PC-9 (cell line): ENCODE data around the gene KLF13. TPM values are rescaled to one million over a fixed set of nuclear protein-coding genes. Genes with fewer than 3 reads are reported as not detected.

Source experiments
- BruUV-seq: library from RNA; stranded (reverse); fragments of 400-500 nt; replicated peaks from 2 replicates; lab custom pipeline; 2021; lab: Mats Ljungman, UMichigan
- CTCF ChIA-PET: fragments of 300-600 bp; sonication (Branson Sonifier 250); formaldehyde crosslinking; loops from one replicate; lab custom pipeline; 2022; ENCODE audit warnings: antibody characterized with exemption; lab: Charles Lee
- POLR2A ChIA-PET: fragments of 300-600 bp; sonication (Branson Sonifier 250); formaldehyde crosslinking; loops from one replicate; lab custom pipeline; 2022; ENCODE audit warnings: antibody characterized with exemption; ENCODE audit not compliant: unreplicated experiment; lab: Charles Lee
- DNase-seq, 2 experiments: peaks; one replicate each; pipeline versions ENCODE4 v3.0.0 to v3.0.0-alpha.2; 2015 to 2022; ENCODE audit warnings: mixed read lengths in 1 of 2
- H2AFZ ChIP-seq: fragments of 200-600 bp; sonication (generic); 2 replicates; pipeline ENCODE4 v1.8.1; 2017; ENCODE audit warnings: antibody characterized with exemption
- H3F3A ChIP-seq: fragments of 200-600 bp; sonication (generic); 2 replicates; pipeline ENCODE4 v1.8.1; 2017; ENCODE audit warnings: antibody characterized with exemption, mild to moderate bottlenecking, low read depth; ENCODE audit not compliant: insufficient read depth
- H3K27ac ChIP-seq: fragments of 200-600 bp; sonication (generic); 2 replicates; pipeline ENCODE4 v1.6.1; 2016; ENCODE audit warnings: mixed run types
- H3K27me3 ChIP-seq: fragments of 200-600 bp; sonication (generic); 2 replicates; pipeline ENCODE4 v1.6.1; 2016; ENCODE audit warnings: low read depth, mixed run types; ENCODE audit not compliant: insufficient read depth
- H3K36me3 ChIP-seq: fragments of 200-600 bp; sonication (generic); 2 replicates; pipeline ENCODE4 v1.6.1; 2016; ENCODE audit warnings: low read depth, mixed run types
- H3K4me1 ChIP-seq: fragments of 200-600 bp; sonication (generic); replicated peaks from 2 replicates; pipeline ENCODE4 v1.6.1; 2016; ENCODE audit warnings: mixed run types; ENCODE audit not compliant: insufficient read depth
- H3K4me2 ChIP-seq: fragments of 200-600 bp; sonication (generic); 2 replicates; pipeline ENCODE4 v1.6.1; 2017; ENCODE audit warnings: mixed run types
- H3K4me3 ChIP-seq: fragments of 200-600 bp; sonication (generic); 2 replicates; pipeline ENCODE4 v1.6.1; 2016; ENCODE audit warnings: mixed run types
- H3K79me2 ChIP-seq: fragments of 200-600 bp; sonication (generic); 2 replicates; pipeline ENCODE4 v1.6.1; 2017; ENCODE audit warnings: low read depth, mixed run types
- H3K9me2 ChIP-seq: fragments of 200-600 bp; sonication (generic); 2 replicates; pipeline ENCODE4 v1.8.1; 2017; ENCODE audit warnings: mild to moderate bottlenecking; ENCODE audit not compliant: insufficient read depth
- H3K9me3 ChIP-seq: fragments of 200-600 bp; sonication (generic); 2 replicates; pipeline ENCODE4 v1.8.1; 2016; ENCODE audit warnings: low read depth; ENCODE audit not compliant: insufficient read depth
- H4K20me1 ChIP-seq: fragments of 200-600 bp; sonication (generic); 2 replicates; pipeline ENCODE4 v1.8.1; 2017; ENCODE audit not compliant: insufficient read depth
- EZH2 ChIP-seq: fragments of 200-600 bp; sonication (generic); IDR thresholded peaks from 2 replicates; pipeline ENCODE4 v1.8.0; 2017; ENCODE audit warnings: antibody characterized with exemption, low read depth
- intact Hi-C: fragments of 100-400 bp; cut with micrococcal nuclease; formaldehyde crosslinking; loops from one replicate; pipeline ENCODE4 v1.10.0; 2022; ENCODE audit not compliant: unreplicated experiment
- total RNA-seq: library from RNA; stranded (reverse); gene quantifications from 2 replicates; pipeline ENCODE4 v1.2.3, GENCODE V29; 2021
- TF ChIP-seq, protein P1 (sequence below): fragments of 200-600 bp; sonication (generic); conservative IDR thresholded peaks from 2 replicates; pipeline ENCODE4 v1.6.1; 2017; ENCODE audit warnings: mixed run types, antibody characterized with exemption, mild to moderate bottlenecking, moderate library complexity

KLF13 gene
- total RNA-seq, 1 experiment from 2014 or later: 3.4 TPM

DNA sequence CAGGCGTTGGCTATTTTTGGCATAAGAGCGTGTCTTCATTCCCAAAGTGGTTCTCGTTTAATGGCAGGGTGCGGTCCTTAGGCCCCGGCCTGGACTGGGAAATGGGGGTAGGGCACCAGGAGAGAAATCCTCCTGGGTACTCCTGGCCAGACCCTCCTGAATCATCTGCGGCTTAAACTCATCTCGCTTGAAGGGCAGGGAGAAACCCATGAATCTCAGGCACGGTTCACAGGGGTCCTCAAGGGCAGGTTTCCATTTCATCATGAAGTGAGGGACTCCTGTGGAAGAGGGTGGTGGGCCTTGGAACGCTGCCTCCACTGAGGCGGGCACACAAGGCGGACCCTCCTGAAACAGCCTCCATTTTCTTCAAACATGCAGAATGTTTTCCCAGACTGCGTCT is 48.4 kb downstream of the KLF13 start:
- intact Hi-C loops: no loop called here
- no peaks in the 10 kb centered on the region for H3K36me3 ChIP-seq
- H3K27me3 ChIP-seq: peaks cover 59% of the 10 kb centered on the region
- no peaks in the 10 kb centered on the region for H3K9me2 ChIP-seq
- CTCF ChIA-PET: no interaction called here
- no peaks in the 10 kb centered on the region for H3K79me2 ChIP-seq
- no peak overlapping the region for H2AFZ ChIP-seq
- no peaks in the 10 kb centered on the region for H3K9me3 ChIP-seq
- POLR2A ChIA-PET: no interaction called here
- DNase-seq: no peak
- no peak overlapping the region for H3K4me3 ChIP-seq
- BruUV-seq: no TSS peak
- no peak overlapping the region for H3K4me2 ChIP-seq
- H3K27ac ChIP-seq: no peak overlapping the region
- H3F3A ChIP-seq: no peaks in the 10 kb centered on the region
- no peaks in the 10 kb centered on the region for H4K20me1 ChIP-seq
- no peaks in the 10 kb centered on the region for H3K4me1 ChIP-seq
- TF ChIP-seq, protein P1, sequence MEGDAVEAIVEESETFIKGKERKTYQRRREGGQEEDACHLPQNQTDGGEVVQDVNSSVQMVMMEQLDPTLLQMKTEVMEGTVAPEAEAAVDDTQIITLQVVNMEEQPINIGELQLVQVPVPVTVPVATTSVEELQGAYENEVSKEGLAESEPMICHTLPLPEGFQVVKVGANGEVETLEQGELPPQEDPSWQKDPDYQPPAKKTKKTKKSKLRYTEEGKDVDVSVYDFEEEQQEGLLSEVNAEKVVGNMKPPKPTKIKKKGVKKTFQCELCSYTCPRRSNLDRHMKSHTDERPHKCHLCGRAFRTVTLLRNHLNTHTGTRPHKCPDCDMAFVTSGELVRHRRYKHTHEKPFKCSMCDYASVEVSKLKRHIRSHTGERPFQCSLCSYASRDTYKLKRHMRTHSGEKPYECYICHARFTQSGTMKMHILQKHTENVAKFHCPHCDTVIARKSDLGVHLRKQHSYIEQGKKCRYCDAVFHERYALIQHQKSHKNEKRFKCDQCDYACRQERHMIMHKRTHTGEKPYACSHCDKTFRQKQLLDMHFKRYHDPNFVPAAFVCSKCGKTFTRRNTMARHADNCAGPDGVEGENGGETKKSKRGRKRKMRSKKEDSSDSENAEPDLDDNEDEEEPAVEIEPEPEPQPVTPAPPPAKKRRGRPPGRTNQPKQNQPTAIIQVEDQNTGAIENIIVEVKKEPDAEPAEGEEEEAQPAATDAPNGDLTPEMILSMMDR: no peak
- no peak for TF ChIP-seq EZH2

DNA sequence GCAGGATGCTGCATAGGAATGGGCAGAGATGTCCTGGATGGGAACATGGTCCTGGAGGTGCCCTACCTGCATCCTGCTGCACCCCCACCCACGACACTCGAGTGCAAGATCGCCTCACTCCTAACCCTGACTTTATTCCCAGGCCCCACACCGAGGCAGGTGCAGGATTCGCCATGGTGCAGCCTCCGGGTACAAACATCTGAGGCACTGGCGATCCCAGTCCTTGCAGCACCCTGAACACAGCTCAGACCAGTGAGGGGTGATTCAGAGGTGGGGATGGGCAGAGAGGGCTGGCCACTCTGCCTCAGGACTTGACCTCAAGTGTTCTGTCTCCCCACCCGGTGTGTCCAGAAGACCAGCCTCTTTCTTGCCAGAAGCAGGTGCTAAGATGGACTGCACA is 49.1 kb downstream of the KLF13 start:
- peaks cover 63% of the 10 kb centered on the region for H3K27me3 ChIP-seq
- no peaks in the 10 kb centered on the region for H3K79me2 ChIP-seq
- no peak for DNase-seq
- H3K27ac ChIP-seq: no peak overlapping the region
- intact Hi-C loops: no loop called here
- H4K20me1 ChIP-seq: no peaks in the 10 kb centered on the region
- ChIA-PET POLR2A (no interaction called here), CTCF (no interaction called here)
- no peaks in the 10 kb centered on the region for H3F3A ChIP-seq
- TF ChIP-seq, protein P1: no peak
- no peak for TF ChIP-seq EZH2
- H3K4me3 ChIP-seq: no peak overlapping the region
- BruUV-seq: no TSS peak
- no peak overlapping the region for H3K4me2 ChIP-seq
- no peaks in the 10 kb centered on the region for H3K4me1 ChIP-seq
- no peaks in the 10 kb centered on the region for H3K9me2 ChIP-seq
- no peaks in the 10 kb centered on the region for H3K9me3 ChIP-seq
- no peaks in the 10 kb centered on the region for H3K36me3 ChIP-seq
- no peak overlapping the region for H2AFZ ChIP-seq

DNA sequence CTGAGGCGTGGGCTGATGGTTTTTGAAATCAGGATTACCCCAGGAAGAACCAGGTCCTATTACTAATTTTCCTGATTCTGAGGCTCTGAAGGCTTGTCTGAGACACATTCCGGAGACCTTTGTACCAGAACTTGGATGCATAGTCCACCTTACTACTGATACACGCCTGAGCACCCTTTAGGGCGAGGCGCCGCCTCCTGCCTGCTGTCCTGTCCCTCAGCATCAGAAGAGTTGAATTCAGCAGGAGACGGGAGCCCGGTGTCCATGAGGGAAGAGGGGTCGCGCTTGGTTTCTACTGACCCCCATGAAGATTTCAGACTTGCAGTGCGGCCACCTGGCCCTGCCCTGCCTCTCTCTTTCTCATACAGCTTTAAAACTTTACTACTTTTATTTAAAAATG is 49.9 kb downstream of the KLF13 start:
- Histone ChIP-seq H2AFZ (no peak overlapping the region), H3K4me2 (no peak overlapping the region), H3K9me2 (no peaks in the 10 kb centered on the region), H3F3A (no peaks in the 10 kb centered on the region), H3K9me3 (no peaks in the 10 kb centered on the region), H3K36me3 (no peaks in the 10 kb centered on the region), H3K79me2 (no peaks in the 10 kb centered on the region), H3K27ac (no peak overlapping the region), H3K4me3 (no peak overlapping the region), H3K4me1 (no peaks in the 10 kb centered on the region), H4K20me1 (no peaks in the 10 kb centered on the region), H3K27me3 (peaks cover 67% of the 10 kb centered on the region)
- no TSS peak for BruUV-seq
- intact Hi-C loops: no loop called here
- POLR2A ChIA-PET: no interaction called here
- no peak for TF ChIP-seq EZH2
- TF ChIP-seq, protein P1: no peak
- DNase-seq: no peak
- CTCF ChIA-PET: no interaction called here
